ENCODE data around the gene METTL6.
"Not testable (repeated sequence)": the region's sequence is repeated elsewhere in the genome, so short reads cannot be mapped to it uniquely, and the experiment has no call there.

The METTL6 gene

DNA sequence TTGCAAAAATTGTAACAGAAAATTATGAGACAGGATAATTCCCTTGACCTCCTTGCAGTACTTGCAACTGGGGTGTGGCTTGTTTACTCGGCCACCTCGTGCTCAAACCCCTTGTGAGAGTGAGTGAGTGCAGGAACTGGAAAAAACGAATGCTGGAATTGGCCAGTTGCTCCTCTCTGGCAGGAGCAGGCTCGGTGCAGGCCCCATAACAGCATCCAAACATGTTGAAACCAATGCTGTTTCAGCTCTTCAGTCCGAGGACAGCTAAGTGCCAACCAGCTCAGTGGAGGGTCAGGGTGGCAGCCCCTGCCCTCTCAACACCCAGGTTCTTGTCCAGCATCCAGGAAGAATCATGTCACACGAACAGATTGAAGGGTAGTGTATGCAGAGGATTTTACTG is 36.9 kb downstream of the METTL6 start:
- no peak overlapping the region for H3K27ac ChIP-seq
- H3K4me2 ChIP-seq: no peak overlapping the region
- peaks cover 0 to 21% (median under 1%) of the 10 kb centered on the region in 10 experiments; a peak in 9 of 20 replicates for H3K4me1 ChIP-seq
- H3K4me3 ChIP-seq: no peak overlapping the region
- peaks cover 14 to 19% (median 16%) of the 10 kb centered on the region in 11 experiments for H3K9me3 ChIP-seq (replicated peaks in 1 of 11)
- H4K20me1 ChIP-seq: no peaks in the 10 kb centered on the region
- TF ChIP-seq Cebpa-rat (IDR thresholded peaks at IDR 0.05): no peak
- H3K36me3 ChIP-seq: peaks cover 0 to 6% (median 0%) of the 10 kb centered on the region in 11 experiments; a peak in 1 of 22 replicates
- no peaks in the 10 kb centered on the region for H3K27me3 ChIP-seq
- no peak overlapping the region for H3K9ac ChIP-seq

DNA sequence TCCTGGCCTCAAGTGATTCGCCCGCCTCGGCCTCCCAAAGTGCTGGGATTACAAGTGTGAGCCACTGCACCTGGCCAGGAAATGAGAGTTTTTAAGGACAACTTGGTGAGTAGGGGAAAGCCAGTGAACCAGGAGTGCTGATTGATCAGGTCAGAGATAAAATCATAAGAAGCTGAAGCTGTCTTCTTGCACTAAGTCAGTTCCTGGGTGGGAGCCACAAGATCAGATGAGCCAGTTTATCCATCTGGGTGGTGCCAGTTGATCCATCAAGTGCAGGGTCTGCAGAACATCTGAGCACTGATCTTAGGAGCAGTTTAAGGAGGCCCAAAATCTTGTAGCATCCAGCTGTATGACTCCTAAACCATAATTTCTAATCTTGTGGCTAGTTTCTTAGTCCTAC is 39.0 kb downstream of the METTL6 start:
- not testable (repeated sequence) for H3K4me2 ChIP-seq, H3K27ac ChIP-seq, H3K9ac ChIP-seq, H4K20me1 ChIP-seq, H3K4me3 ChIP-seq, H3K27me3 ChIP-seq, H3K36me3 ChIP-seq
- Histone ChIP-seq H3K4me1 (peaks cover 12 to 42% (median 17%) of the 10 kb centered on the region in 10 experiments), H3K9me3 (replicated peaks in 1 of 11) (peaks cover 14 to 19% (median 16%) of the 10 kb centered on the region in 11 experiments)

DNA sequence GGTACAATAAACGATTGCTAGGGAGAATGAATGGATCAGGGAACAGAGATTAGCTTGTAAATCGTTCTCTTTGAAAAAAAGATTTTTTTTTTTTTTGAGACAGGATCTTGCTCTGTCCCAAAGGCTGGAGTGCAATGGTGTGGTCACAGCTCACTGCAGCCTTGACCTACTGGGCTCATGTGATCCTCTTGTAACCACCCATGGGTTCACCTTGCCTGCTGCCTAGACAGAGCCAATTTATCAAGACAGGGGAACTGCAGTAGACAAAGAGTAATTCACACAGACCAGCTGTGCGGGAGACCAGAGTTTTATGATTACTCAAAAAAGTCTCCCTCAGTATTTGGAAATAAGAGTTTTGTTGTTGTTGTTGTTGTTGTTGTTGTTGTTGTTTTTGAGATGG is 39.6 kb downstream of the METTL6 start:
- H3K4me3 ChIP-seq: no peak overlapping the region
- no peak for TF ChIP-seq Cebpa-rat (IDR thresholded peaks at IDR 0.05)
- peaks cover 14 to 19% (median 16%) of the 10 kb centered on the region in 11 experiments for H3K9me3 ChIP-seq (replicated peaks in 1 of 11)
- no peaks in the 10 kb centered on the region for H3K27me3 ChIP-seq
- no peaks in the 10 kb centered on the region for H4K20me1 ChIP-seq
- H3K4me1 ChIP-seq: peaks cover 12 to 47% (median 17%) of the 10 kb centered on the region in 10 experiments
- H3K9ac ChIP-seq: no peak overlapping the region
- no peak overlapping the region for H3K4me2 ChIP-seq
- peaks cover 0 to 6% (median 0%) of the 10 kb centered on the region in 11 experiments; a peak in 1 of 22 replicates for H3K36me3 ChIP-seq
- no peak overlapping the region for H3K27ac ChIP-seq

DNA sequence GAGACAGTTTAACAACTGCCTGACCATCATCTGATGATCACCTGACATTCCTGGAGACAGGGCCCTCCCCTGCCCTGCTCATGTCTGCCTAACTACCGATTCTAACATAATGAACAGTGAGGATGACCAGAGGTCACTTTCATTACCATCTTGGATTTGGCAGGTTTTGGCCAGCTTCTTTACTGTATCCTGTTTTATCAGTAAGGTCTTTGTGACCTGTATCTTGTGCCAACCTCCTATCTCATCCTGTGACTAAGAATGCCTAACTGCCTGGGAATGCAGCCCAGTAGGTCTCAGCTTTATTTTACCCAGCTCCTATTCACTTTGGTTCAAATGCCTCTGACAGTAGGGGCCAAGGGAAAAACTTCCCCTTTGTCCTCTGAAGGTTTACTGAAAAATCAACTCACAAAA is 40.2 kb downstream of the METTL6 start:
- H3K4me3 ChIP-seq: no peak overlapping the region
- TF ChIP-seq Cebpa-rat (IDR thresholded peaks at IDR 0.05): no peak
- no peak overlapping the region for H3K27ac ChIP-seq
- peaks cover 12 to 53% (median 17%) of the 10 kb centered on the region in 10 experiments for H3K4me1 ChIP-seq
- peaks cover 0 to 6% (median 0%) of the 10 kb centered on the region in 11 experiments; a peak in 1 of 22 replicates for H3K36me3 ChIP-seq
- H3K27me3 ChIP-seq: no peaks in the 10 kb centered on the region
- H3K9me3 ChIP-seq (replicated peaks in 1 of 11): peaks cover 14 to 19% (median 16%) of the 10 kb centered on the region in 11 experiments
- no peaks in the 10 kb centered on the region for H4K20me1 ChIP-seq
- no peak overlapping the region for H3K9ac ChIP-seq
- peak overlapping the region in 2 of 11 experiments; percentile 68 to 83; a peak in 1 of 22 replicates for H3K4me2 ChIP-seq

DNA sequence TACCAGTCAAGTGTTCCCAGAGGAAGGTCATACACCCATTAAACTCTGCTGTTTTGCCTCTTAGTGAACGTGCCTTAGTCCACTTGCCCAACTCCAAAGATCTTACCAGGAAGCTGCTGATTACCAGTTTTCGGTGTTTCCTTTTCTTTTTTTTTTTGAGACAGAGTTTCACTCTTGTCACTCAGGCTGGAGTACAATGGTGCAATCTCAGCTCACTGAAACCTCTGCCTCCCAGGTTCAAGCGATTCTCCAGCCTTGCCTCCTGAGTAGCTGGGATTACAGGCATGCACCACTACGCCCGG is 40.7 kb downstream of the METTL6 start:
- H3K4me1 ChIP-seq: peaks cover 12 to 54% (median 17%) of the 10 kb centered on the region in 10 experiments
- H3K27me3 ChIP-seq, H3K36me3 ChIP-seq, H4K20me1 ChIP-seq, H3K4me3 ChIP-seq, H3K27ac ChIP-seq, H3K9ac ChIP-seq: not testable (repeated sequence)
- peaks cover 14 to 19% (median 16%) of the 10 kb centered on the region in 11 experiments for H3K9me3 ChIP-seq (replicated peaks in 1 of 11)
- H3K4me2 ChIP-seq: peak overlapping the region in 3 of 11 experiments; percentile 16 to 83 (median 68); a peak in 4 of 22 replicates

DNA sequence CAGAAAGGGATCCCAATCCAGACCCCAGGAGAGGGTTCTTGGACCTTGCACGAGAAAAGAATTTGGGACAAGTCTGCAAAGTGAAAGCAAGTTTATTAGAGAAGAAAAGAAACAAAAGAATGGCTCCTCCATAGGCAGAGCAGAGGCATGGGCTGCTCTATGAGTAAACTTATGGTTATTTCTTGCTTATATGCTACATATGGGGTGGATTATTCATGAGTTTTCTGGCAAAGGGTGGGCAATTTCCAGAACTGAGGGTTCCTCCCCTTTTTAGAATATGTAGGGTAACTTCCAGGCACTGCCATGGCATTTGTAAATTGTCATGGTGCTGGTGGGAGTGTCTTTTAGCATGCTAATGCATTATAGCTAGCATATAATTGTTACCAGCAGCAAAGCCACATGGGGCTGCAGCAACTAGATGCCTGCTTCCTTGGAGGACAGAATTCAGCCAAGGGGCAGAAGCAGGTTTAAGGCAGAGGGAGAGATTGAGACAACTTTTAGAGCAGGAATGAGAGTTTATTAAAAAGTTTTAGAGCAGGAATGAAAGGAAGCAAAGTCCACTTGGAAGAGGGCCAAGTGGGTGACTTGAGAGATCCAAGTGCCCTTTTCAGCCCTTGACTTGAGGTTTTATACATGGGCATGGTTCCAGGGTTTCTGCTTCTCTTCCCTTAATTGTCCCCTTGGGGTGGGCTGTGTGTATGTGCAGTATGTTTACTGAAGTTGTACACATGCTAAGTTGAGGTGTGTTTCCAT is 41.3 kb downstream of the METTL6 start:
- Histone ChIP-seq H3K4me1 (peaks cover 12 to 57% (median 17%) of the 10 kb centered on the region in 10 experiments), H3K27ac (no peak overlapping the region), H3K9me3 (replicated peaks in 1 of 11) (peaks cover 14 to 19% (median 16%) of the 10 kb centered on the region in 11 experiments), H3K4me3 (no peak overlapping the region), H3K36me3 (peaks cover 0 to 6% (median 0%) of the 10 kb centered on the region in 11 experiments; a peak in 1 of 22 replicates), H3K27me3 (no peaks in the 10 kb centered on the region), H4K20me1 (no peaks in the 10 kb centered on the region), H3K4me2 (peak overlapping the region in 3 of 11 experiments; percentile 16 to 83 (median 68); a peak in 6 of 22 replicates), H3K9ac (no peak overlapping the region)
- TF ChIP-seq Cebpa-rat (IDR thresholded peaks at IDR 0.05): no peak

DNA sequence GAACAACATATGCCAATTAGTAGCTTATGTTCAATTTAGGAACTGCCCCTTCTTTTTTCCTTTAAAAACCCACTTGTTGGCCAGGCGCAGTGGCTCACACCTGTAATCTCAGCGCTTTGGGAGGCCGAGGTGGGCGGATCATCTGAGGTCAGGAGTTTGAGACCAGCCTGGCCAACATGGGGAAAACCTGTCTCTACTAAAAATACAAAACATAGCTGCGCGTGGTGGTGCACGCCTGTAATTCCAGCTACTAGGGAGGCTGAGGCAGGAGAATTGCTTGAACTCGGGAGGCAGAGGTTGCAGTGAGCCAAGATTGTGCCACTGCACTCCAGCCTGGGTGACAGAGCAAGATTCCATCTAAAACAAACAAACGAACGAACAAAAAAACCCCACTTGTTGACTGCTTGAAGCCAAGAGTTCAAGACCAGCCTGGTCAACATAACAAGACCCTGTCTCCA is 42.1 kb downstream of the METTL6 start:
- H3K27me3 ChIP-seq, H4K20me1 ChIP-seq, H3K36me3 ChIP-seq, H3K9ac ChIP-seq, H3K4me3 ChIP-seq: not testable (repeated sequence)
- Histone ChIP-seq H3K4me2 (peak overlapping the region; percentile 33 to 83 (median 57); a peak in 18 of 22 replicates), H3K27ac (peak overlapping the region in 1 of 11 experiments; percentile 3; a peak in 1 of 22 replicates), H3K4me1 (peaks cover 12 to 58% (median 17%) of the 10 kb centered on the region in 10 experiments), H3K9me3 (replicated peaks in 1 of 11) (peaks cover 14 to 19% (median 16%) of the 10 kb centered on the region in 11 experiments)

DNA sequence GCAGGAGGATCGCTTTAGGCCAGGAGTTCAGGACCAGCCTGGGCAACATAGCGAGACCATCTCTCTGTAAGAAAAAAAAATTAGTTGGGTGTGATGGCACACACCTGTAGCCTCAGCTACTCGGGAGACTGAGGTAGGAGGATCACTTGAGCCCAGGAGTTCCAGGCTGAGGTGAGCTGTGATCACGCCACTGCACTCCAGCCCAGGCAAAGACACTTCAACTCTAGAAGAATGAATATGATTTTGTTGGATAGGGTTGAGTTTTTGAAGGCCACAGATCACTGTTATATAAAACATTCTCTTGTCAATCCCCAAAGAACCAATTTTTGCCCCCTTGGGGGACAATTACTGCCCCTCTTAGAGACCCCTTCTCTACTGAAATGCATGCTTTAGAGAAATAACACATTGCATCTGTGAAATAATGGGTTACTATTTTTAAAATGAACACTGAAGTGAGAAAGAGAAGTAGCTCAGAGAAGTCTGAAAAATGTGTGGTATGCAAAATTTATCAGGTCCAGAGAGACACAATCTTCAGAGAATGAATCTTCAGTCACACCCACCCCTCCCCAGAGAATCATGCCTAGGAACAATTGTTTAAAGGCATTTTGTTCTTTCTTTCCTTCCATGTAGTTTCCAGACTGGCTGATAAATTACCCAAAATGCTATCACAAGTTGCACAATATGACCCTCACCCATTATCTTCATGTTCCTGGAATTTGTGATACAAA is 42.7 kb downstream of the METTL6 start:
- peaks cover 0 to 6% (median 0%) of the 10 kb centered on the region in 11 experiments; a peak in 1 of 22 replicates for H3K36me3 ChIP-seq
- H3K4me1 ChIP-seq: peaks cover 12 to 58% (median 17%) of the 10 kb centered on the region in 10 experiments
- no peak overlapping the region for H3K4me3 ChIP-seq
- TF ChIP-seq Cebpa-rat (IDR thresholded peaks at IDR 0.05): no peak
- peak overlapping the region in 2 of 11 experiments; percentile 3 to 23; a peak in 3 of 22 replicates for H3K27ac ChIP-seq
- 0 out of 22 replicates have a peak overlapping the region, but pooled peaks of 1 of the 11 experiments have one; percentile 4 for H3K9ac ChIP-seq
- peaks cover 14 to 19% (median 16%) of the 10 kb centered on the region in 11 experiments for H3K9me3 ChIP-seq (replicated peaks in 1 of 11)
- peak overlapping the region; percentile 33 to 83 (median 57); a peak in 21 of 22 replicates for H3K4me2 ChIP-seq
- no peaks in the 10 kb centered on the region for H4K20me1 ChIP-seq
- H3K27me3 ChIP-seq: no peaks in the 10 kb centered on the region

DNA sequence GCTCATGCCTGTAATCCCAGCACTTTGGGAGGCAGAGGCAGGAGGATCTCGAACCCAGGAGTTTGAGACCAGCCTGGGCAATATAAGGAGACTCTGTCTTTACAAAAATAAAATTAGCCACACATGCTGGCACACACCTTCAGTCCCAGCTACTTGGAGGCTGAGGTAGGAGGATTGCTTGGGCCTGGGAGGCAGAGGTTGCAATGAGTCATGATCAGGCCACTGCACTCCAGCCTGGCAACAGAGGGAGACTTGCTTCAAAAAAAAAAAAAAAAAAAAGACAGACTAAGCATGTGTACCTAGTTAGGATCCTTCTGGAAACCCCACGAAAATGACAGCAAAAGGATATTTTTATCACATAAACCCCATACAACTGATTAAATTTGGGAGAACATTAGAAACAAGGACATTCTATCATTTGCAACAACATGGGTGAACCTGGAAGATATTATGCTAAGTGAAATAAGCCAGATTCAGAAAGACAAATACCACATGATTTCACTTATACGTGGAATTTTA is 44.9 kb downstream of the METTL6 start:
- H3K9ac ChIP-seq: no peak overlapping the region
- peaks cover 13 to 63% (median 17%) of the 10 kb centered on the region in 10 experiments for H3K4me1 ChIP-seq
- peak overlapping the region in 1 of 11 experiments; percentile 21; a peak in 1 of 22 replicates for H3K4me2 ChIP-seq
- peaks cover 14 to 19% (median 16%) of the 10 kb centered on the region in 11 experiments for H3K9me3 ChIP-seq (replicated peaks in 1 of 11)
- TF ChIP-seq Cebpa-rat (IDR thresholded peaks at IDR 0.05): no peak
- no peak overlapping the region for H3K27ac ChIP-seq
- H4K20me1 ChIP-seq: no peaks in the 10 kb centered on the region
- H3K36me3 ChIP-seq: peaks cover 0 to 6% (median 0%) of the 10 kb centered on the region in 11 experiments; a peak in 1 of 22 replicates
- no peak overlapping the region for H3K4me3 ChIP-seq
- H3K27me3 ChIP-seq: no peaks in the 10 kb centered on the region
